ENCODE data around the gene CATSPERE.
"Not testable (repeated sequence)": the region's sequence is repeated elsewhere in the genome, so short reads cannot be mapped to it uniquely, and the experiment has no call there.

The CATSPERE gene

GRCh38 chr1:244666672-244667418 is 205.8 kb downstream of the CATSPERE start:
- not testable (repeated sequence) for DNase-seq (ENCODE audit: low spot score)

DNA sequence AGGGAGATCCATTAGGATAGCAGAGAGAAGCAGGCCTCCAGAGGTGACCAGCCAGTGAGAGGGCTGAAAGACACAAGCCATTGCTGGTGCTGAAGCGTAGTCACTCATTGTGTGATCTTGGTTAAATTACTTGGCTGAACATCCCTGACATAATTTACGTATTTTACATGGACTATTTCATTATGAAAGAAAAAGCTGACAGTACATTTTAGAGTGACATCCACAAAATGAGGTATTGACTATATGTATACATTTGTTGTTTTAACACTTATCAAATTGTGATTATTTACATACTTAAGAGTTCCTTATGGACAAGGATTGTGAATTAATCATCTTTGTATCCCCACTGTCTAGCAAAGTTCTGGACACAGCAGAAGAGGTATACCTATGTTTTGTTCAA is 206.7 kb downstream of the CATSPERE start:
- no peak for DNase-seq (ENCODE audit: low spot score)

GRCh38 chr1:244672946-244673682 is 212.0 kb downstream of the CATSPERE start:
- no peak for DNase-seq (ENCODE audit: low spot score)

DNA sequence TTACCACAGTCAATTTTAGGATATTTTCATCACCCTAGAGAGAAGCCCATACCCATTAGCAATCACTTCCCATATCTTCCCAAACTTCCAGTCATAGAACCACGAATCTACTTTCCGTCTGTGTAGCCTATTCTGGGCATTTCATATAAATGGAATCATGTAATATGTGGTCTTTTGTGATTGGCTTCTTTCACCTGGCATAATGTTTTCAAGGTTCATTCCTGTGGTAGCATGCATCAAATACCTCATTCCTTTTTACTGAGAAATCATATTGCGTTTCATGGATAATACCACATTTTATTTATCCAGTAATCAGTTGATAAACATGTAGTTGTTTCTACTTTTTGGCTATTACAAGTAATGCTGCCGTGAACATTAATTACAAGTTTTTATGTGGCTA is 213.4 kb downstream of the CATSPERE start:
- DNase-seq (ENCODE audit: low spot score) = no peak

DNA sequence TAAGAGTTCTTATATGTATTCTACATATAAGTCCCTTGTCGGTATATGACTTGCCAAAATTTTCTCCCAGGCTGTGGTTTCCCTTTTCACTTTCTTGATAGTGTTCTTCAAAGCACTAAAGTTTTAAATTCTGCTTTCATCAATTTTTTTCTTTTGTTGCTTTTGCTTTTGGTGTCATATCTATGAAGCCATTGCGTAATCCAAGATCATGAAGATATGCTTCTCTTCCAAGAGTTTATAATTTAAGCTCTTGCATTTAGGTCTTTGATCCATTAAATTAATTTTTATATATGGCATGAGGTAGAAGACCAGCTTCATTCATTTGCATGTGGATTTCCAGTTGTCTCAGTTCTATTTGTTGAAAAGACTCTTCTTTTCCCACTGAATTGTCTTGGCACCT is 214.1 kb downstream of the CATSPERE start:
- DNase-seq (ENCODE audit: low spot score) = no peak

DNA sequence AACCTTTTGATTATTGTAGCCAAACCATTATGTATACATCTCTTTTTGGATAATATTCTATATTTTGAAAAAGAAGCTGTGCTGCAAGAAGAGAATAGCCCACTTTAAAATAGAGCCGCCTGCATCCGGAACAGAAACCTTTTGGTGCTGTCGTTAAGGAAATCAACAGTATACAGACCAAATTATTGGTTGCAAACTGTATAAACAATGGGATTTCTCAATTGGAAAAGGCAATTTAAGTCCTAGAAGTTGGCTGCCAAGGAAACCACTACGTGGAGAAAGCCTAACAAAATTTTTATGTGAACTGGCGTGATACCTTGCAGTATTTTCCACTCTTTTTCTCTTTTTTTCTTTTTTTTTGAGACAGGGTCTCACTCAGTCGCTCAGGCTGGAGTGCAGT is 217.6 kb downstream of the CATSPERE start:
- no peak for DNase-seq (ENCODE audit: low spot score)

- no peak for DNase-seq (ENCODE audit: low spot score)
These were observed 219.6 kb downstream of the CATSPERE start for GRCh38 chr1:244680667-244681066.

GRCh38 chr1:244682087-244682486 is 221.0 kb downstream of the CATSPERE start:
- not testable (repeated sequence) for DNase-seq (ENCODE audit: low spot score)

All from Ammon's horn (tissue), 1 donor.